ENCODE results near the gene PIANP. TPM values are rescaled to one million over a fixed set of nuclear protein-coding genes. Genes with fewer than 3 reads are reported as not detected.

The PIANP gene
- total RNA-seq, 2 donors from 2014 or later: 3.1 TPM; not detected in 1

- WGBS: 100% methylated on average over 2 of the region's 2 CpGs
- intact Hi-C loops (cut with DNase I): no loop called here
Observed at GRCh38 chr12:6666211-6666610, 34.4 kb downstream of the PIANP start.

GRCh38 chr12:6664902-6665301, 35.7 kb downstream of the PIANP start:
- DNase-seq (ENCODE audit: low spot score): no peak
- Histone ChIP-seq H3K36me3 (peaks cover 20 to 21% of the 10 kb centered on the region in 2 donors), H3K4me3 (no peak overlapping the region), H3K4me1 (replicated peaks) (no peaks in the 10 kb centered on the region), H3K27me3 (replicated peaks; ENCODE audit: insufficient read depth) (no peaks in the 10 kb centered on the region), H3K9me3 (no peaks in the 10 kb centered on the region), H3K27ac (no peak overlapping the region)
- 83% methylated on average over 2 of the region's 2 CpGs for WGBS
- intact Hi-C loops (cut with DNase I): no loop called here
- TF ChIP-seq POLR2AphosphoS5 (IDR thresholded peaks at IDR 0.05) (no peak), CTCF (IDR thresholded peaks at IDR 0.05) (no peak), POLR2A (IDR thresholded peaks at IDR 0.05) (no peak)

More at GRCh38 chr12:6666211-6666610, 34.4 kb downstream of the PIANP start:
- no peak for DNase-seq (ENCODE audit: low spot score)
- Histone ChIP-seq H3K27ac (no peak overlapping the region), H3K27me3 (replicated peaks; ENCODE audit: insufficient read depth) (no peaks in the 10 kb centered on the region), H3K4me3 (no peak overlapping the region), H3K36me3 (peaks cover 23 to 29% of the 10 kb centered on the region in 2 donors), H3K9me3 (no peaks in the 10 kb centered on the region), H3K4me1 (replicated peaks) (no peaks in the 10 kb centered on the region)
- TF ChIP-seq POLR2A (IDR thresholded peaks at IDR 0.05) (no peak), POLR2AphosphoS5 (IDR thresholded peaks at IDR 0.05) (no peak), CTCF (IDR thresholded peaks at IDR 0.05) (no peak)

- peak; percentile 97 for TF ChIP-seq POLR2AphosphoS5 (IDR thresholded peaks at IDR 0.05)
- peak; percentile 45 for TF ChIP-seq POLR2A (IDR thresholded peaks at IDR 0.05)
- TF ChIP-seq CTCF (IDR thresholded peaks at IDR 0.05): no peak
- H3K27me3 ChIP-seq (replicated peaks; ENCODE audit: insufficient read depth): no peaks in the 10 kb centered on the region
- peaks cover 9 to 15% of the 10 kb centered on the region in 2 donors for H3K36me3 ChIP-seq
- no peaks in the 10 kb centered on the region for H3K4me1 ChIP-seq (replicated peaks)
- peak within 1 kb of the TSS; percentile 55 to 83 for H3K4me3 ChIP-seq
- WGBS: 2% methylated on average over 37 of the region's 37 CpGs
- H3K27ac ChIP-seq: peak within 1 kb of the TSS; percentile 78
- intact Hi-C loops (cut with DNase I): loop anchor here (1.0 to 2.0 kb wide), 2 partner anchors 26 to 48 kb away; partner anchors contain the start of gene ZNF384
- DNase-seq (ENCODE audit: low spot score): peak; percentile 100
- H3K9me3 ChIP-seq: no peaks in the 10 kb centered on the region
Observed at GRCh38 chr12:6662906-6663742, 37.5 kb downstream of the PIANP start, which contains the start of gene ING4. Gene ING4 (minus strand): TSS chr12:6663119. CDS start chr12:6663101, 18 bp downstream.

- H3K9me3 ChIP-seq: no peaks in the 10 kb centered on the region
- no peak for DNase-seq (ENCODE audit: low spot score)
- no peak for TF ChIP-seq CTCF (IDR thresholded peaks at IDR 0.05)
- no peak for TF ChIP-seq POLR2AphosphoS5 (IDR thresholded peaks at IDR 0.05)
- no peak for TF ChIP-seq POLR2A (IDR thresholded peaks at IDR 0.05)
- peak overlapping the region; percentile 55 to 83 for H3K4me3 ChIP-seq
- H3K27ac ChIP-seq: peak overlapping the region; percentile 68 to 78
- WGBS: under 1% methylated on average over 10 of the region's 10 CpGs
- H3K4me1 ChIP-seq (replicated peaks): no peaks in the 10 kb centered on the region
- H3K27me3 ChIP-seq (replicated peaks; ENCODE audit: insufficient read depth): no peaks in the 10 kb centered on the region
- intact Hi-C loops (cut with DNase I): loop anchor here (2.0 kb wide), 1 partner anchor 48 kb away; no protein-coding TSS in a partner anchor
- H3K36me3 ChIP-seq: peaks cover 6 to 9% of the 10 kb centered on the region in 2 donors
Observed at GRCh38 chr12:6662602-6662905, 38.1 kb downstream of the PIANP start.
